Choroid plexus epithelial cell (primary cell): ENCODE measurements around the gene OBSCN.

ENCODE experiments used
- DNase-seq: peaks from one replicate; pipeline ENCODE4 v3.0.0-alpha.2; 2010; ENCODE audit warnings: low read depth
- H3K4me3 ChIP-seq: 2 replicates; pipeline ENCODE4 v1.5.1; 2011; ENCODE audit warnings: low read depth, mild to moderate bottlenecking, control low read depth, low read length, moderate library complexity
- TF ChIP-seq, protein P1 (sequence below): conservative IDR thresholded peaks from 2 replicates; pipeline ENCODE4 v1.5.1; 2011; ENCODE audit warnings: low read depth, mild to moderate bottlenecking, control low read depth, inconsistent platforms, low read length, moderate library complexity

The OBSCN gene

GRCh38 chr1:228334226-228334935 is 126.5 kb downstream of the OBSCN start:
- no peak overlapping the region for H3K4me3 ChIP-seq
- no peak for DNase-seq
- TF ChIP-seq, protein P1, sequence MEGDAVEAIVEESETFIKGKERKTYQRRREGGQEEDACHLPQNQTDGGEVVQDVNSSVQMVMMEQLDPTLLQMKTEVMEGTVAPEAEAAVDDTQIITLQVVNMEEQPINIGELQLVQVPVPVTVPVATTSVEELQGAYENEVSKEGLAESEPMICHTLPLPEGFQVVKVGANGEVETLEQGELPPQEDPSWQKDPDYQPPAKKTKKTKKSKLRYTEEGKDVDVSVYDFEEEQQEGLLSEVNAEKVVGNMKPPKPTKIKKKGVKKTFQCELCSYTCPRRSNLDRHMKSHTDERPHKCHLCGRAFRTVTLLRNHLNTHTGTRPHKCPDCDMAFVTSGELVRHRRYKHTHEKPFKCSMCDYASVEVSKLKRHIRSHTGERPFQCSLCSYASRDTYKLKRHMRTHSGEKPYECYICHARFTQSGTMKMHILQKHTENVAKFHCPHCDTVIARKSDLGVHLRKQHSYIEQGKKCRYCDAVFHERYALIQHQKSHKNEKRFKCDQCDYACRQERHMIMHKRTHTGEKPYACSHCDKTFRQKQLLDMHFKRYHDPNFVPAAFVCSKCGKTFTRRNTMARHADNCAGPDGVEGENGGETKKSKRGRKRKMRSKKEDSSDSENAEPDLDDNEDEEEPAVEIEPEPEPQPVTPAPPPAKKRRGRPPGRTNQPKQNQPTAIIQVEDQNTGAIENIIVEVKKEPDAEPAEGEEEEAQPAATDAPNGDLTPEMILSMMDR, result no peak

DNA sequence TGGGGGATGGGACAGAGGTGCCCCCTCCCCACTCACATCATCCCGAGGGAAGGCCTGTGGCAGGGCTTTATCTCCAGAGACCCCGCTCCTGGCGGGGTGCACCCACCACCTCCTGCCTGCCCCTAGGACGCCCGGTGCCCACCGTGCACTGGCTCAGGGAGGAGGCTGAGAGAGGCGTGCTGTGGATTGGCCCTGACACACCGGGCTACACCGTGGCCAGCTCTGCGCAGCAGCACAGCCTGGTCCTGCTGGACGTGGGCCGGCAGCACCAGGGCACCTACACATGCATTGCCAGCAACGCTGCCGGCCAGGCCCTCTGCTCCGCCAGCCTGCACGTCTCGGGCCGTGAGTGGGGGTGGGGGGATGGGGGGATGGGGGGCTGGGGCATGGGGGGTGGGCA is 127.1 kb downstream of the OBSCN start:
- H3K4me3 ChIP-seq, result no peak overlapping the region
- no peak for DNase-seq
- TF ChIP-seq, protein P1, result no peak

DNA sequence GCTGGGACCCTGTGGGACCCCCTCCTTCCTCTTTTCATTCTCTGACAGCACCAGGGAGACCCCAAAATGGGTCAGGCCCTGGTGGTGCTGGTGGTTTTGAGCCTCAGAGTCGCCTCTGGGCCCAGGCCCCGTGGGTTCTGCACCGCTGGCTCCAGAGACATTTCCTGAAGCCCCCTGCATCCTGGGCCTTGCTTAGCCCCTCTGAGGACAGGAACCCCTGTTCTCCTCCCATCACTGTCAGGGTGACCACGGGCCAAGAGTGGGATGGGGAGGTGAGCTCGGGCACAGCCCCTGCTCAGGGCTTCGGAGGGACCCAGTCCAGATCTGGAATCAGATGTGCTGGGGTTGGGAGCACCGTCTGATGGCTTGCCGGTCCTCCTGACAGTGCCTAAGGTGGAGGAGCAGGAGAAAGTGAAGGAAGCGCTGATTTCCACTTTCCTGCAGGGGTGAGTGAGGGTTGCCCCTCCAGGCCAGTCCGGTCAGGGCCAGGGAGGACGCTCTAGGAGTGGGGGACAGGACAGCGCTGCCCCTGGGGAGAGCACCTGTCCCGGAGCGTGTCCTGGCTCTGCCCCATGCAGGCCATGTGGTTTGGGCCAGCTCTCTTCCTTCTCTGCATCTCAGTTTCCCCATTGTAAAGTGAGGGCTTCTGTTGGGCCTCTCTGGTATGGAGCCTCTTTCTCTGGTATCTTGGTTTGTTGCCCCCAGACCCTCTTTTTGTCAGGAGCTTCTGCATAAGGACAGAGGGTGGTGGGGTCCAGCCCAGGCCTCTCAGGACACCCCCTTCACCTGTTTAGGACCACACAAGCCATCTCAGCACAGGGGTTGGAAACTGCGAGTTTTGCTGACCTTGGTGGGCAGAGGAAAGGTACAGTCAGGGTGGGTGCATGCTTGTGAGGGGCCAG is 127.8 kb downstream of the OBSCN start:
- no peak overlapping the region for H3K4me3 ChIP-seq
- DNase-seq, result no peak
- TF ChIP-seq, protein P1, result no peak

DNA sequence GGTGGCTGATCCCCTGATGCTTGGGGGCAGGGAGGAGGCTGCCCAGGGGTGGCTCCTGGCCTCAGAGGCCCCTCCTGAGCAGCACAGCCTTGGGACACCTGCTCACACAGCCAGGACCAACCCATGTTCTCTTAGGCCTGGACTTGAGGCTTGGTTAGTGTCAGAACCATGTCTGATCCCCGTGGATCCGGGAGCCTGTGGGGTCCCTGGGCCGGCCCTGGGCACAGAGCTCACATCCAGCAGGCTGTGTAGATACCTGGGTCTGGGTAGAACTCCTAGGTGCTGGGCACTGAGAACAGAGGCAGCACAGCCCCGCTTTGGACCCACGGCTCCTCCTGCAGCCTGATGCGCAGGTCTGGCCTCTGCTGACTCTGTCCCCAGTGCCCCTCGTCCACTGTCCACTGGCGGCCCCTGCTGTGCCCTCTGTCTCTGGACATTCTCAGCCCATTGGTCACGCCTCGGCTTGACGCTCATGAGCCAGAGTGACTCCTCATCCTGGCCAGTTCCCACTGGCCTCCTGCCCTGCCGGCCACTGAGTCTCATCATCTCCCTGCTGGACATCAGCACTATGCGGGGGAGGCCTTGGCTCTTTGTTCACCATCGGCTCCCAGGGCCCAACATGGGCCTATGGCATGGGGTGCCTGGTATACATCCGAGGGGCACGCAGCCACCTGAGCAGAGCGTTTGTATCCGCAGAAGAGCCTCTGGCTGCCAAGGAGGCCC is 128.6 kb downstream of the OBSCN start:
- DNase-seq, result no peak
- no peak overlapping the region for H3K4me3 ChIP-seq
- TF ChIP-seq, protein P1, result no peak

DNA sequence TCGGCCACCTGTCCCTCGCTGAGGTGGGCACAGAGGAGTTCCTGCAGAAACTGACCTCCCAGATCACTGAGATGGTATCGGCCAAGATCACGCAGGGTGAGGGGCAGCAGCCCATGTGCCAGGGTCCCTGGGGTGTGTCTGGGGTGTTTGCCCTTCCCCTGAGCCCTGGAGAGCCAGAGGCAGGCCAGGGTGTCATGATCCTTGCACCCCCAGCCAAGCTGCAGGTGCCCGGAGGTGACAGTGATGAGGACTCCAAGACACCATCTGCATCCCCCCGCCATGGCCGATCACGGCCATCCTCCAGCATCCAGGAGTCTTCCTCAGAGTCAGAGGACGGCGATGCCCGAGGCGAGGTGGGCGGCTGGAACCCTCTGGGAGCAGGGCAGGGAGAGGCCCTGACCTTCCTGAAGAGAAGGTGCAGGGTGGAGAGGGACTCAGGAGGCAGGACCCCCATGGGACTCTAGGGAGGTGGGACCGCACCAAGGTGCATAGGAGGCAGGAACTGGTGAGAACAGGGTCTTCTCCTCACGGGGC is 129.3 kb downstream of the OBSCN start:
- no peak for DNase-seq
- H3K4me3 ChIP-seq, result no peak overlapping the region
- TF ChIP-seq, protein P1, result no peak

GRCh38 chr1:228337711-228338520 is 130.1 kb downstream of the OBSCN start:
- DNase-seq, result no peak
- TF ChIP-seq, protein P1, result no peak
- H3K4me3 ChIP-seq, result no peak overlapping the region
